Endodermal cell (in vitro differentiated cells): ENCODE results near the gene EFHC1. TPM values are rescaled to one million over a fixed set of nuclear protein-coding genes. Genes with fewer than 3 reads are reported as not detected.

ENCODE experiments used
- DNase-seq: peaks from one replicate; pipeline ENCODE4 v3.0.0-alpha.2; 2017
- H3K27ac ChIP-seq: 2 replicates; pipeline ENCODE4 v1.5.1; 2013; ENCODE audit warnings: mild to moderate bottlenecking, low read depth, low read length, moderate library complexity
- H3K27me3 ChIP-seq: 2 replicates; pipeline ENCODE4 v1.6.1; 2013; ENCODE audit warnings: mild to moderate bottlenecking, low read length, moderate library complexity; ENCODE audit not compliant: insufficient read depth, control insufficient read depth, poor library complexity, severe bottlenecking
- H3K36me3 ChIP-seq: 2 replicates; pipeline ENCODE4 v1.7.0; 2013; ENCODE audit warnings: mild to moderate bottlenecking, low read length, moderate library complexity; ENCODE audit not compliant: control insufficient read depth, insufficient read depth
- H3K4me1 ChIP-seq: one replicate; pipeline ENCODE4 v1.7.0; 2013; ENCODE audit warnings: low read length; ENCODE audit not compliant: control insufficient read depth, insufficient read depth
- H3K4me3 ChIP-seq: 2 replicates; pipeline ENCODE4 v1.5.1; 2013; ENCODE audit warnings: mild to moderate bottlenecking, low read length, moderate library complexity
- H3K9ac ChIP-seq: 2 replicates; pipeline ENCODE4 v1.6.1; 2013; ENCODE audit warnings: mild to moderate bottlenecking, low read length, moderate library complexity; ENCODE audit not compliant: poor library complexity, severe bottlenecking; ENCODE audit errors: extremely low read depth
- H3K9me3 ChIP-seq: 2 replicates; pipeline ENCODE4 v1.6.1; 2013; ENCODE audit warnings: mild to moderate bottlenecking, low read length, moderate library complexity; ENCODE audit not compliant: control insufficient read depth
- H3K27ac Mint-ChIP-seq: 2 replicates; pipeline ENCODE4 v1.8.0; 2020; ENCODE audit warnings: mixed read lengths
- H3K27me3 Mint-ChIP-seq: 2 replicates; pipeline ENCODE4 v1.8.0; 2021; ENCODE audit warnings: mild to moderate bottlenecking, mixed read lengths; ENCODE audit not compliant: insufficient read depth
- H3K36me3 Mint-ChIP-seq: 2 replicates; pipeline ENCODE4 v1.8.0; 2020; ENCODE audit warnings: low read depth, mixed read lengths
- H3K4me1 Mint-ChIP-seq: 2 replicates; pipeline ENCODE4 v1.8.0; 2020; ENCODE audit warnings: mixed read lengths
- H3K4me3 Mint-ChIP-seq: 2 replicates; pipeline ENCODE4 v1.8.0; 2020; ENCODE audit warnings: mild to moderate bottlenecking, moderate library complexity, mixed read lengths
- H3K9me3 Mint-ChIP-seq: 2 replicates; pipeline ENCODE4 v1.8.0; 2020; ENCODE audit warnings: mild to moderate bottlenecking, mixed read lengths
- WGBS, 2 experiments: methylation state at CpG; one replicate each; pipeline versions ENCODE4 v1.1.5 to v1.1.7; 2013; ENCODE audit warnings: missing lambda C conversion rate in 2 of 2, mixed read lengths in 1 of 2; ENCODE audit not compliant: insufficient coverage in 1 of 2, insufficient read length in 1 of 2; 5-methylcytosine and 5-hydroxymethylcytosine counted together
- total RNA-seq, 2 donors: library from RNA; stranded (reverse); fragmentation: NEBNext Ultra II Directional in 1 of 2; extraction: Animal tissue kit (Norgen Biotek cat#: 25700) in 1 of 2; gene quantifications; 2 replicates in 1 of 2; 3 replicates in 1 of 2; pipeline ENCODE4 v1.2.1, GENCODE V29; 2021
- TF ChIP-seq, protein P1 (sequence below): fragments of 200-600 bp; sonication (generic); conservative IDR thresholded peaks from 2 replicates; pipeline ENCODE4 v1.5.0; 2021; ENCODE audit warnings: antibody characterized with exemption, mild to moderate bottlenecking

EFHC1 gene
- total RNA-seq, 2 donors from 2014 or later, result 26.4 to 46.4 TPM

DNA sequence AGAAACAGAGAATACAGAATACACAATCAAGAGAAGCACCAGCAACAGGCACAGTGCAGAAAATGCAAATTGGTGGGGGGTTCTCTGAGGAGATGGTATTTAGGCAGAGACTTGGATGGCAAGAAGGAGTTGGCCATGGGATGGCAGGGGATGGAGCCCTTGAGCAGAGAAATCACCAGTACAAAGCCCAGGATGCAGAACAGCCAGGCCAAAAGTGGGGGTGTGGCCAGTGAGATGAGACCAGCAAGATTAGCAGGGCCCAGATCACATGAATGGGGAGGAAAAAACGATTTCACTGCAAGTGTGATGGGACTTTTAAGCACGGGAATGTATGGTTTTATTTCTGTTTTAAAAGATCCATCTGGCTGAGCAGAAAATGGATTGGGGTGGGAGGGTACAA lies 93.3 kb downstream of the EFHC1 start:
- Mint-ChIP-seq H3K36me3 (peaks cover 54% of the 10 kb centered on the region), H3K9me3 (no peaks in the 10 kb centered on the region), H3K4me1 (peaks cover 17% of the 10 kb centered on the region), H3K27me3 (no peaks in the 10 kb centered on the region), H3K4me3 (no peak overlapping the region), H3K27ac (no peak overlapping the region)
- Histone ChIP-seq H3K9ac (no peak overlapping the region), H3K4me1 (peaks cover 10% of the 10 kb centered on the region), H3K36me3 (peaks cover 41% of the 10 kb centered on the region), H3K27me3 (no peaks in the 10 kb centered on the region), H3K27ac (no peak overlapping the region), H3K4me3 (no peak overlapping the region), H3K9me3 (no peaks in the 10 kb centered on the region)
- peak; percentile 62 for DNase-seq
- 83 to 88% methylated on average over 2 of the region's 2 CpGs for WGBS, 2 experiments
- TF ChIP-seq, protein P1, sequence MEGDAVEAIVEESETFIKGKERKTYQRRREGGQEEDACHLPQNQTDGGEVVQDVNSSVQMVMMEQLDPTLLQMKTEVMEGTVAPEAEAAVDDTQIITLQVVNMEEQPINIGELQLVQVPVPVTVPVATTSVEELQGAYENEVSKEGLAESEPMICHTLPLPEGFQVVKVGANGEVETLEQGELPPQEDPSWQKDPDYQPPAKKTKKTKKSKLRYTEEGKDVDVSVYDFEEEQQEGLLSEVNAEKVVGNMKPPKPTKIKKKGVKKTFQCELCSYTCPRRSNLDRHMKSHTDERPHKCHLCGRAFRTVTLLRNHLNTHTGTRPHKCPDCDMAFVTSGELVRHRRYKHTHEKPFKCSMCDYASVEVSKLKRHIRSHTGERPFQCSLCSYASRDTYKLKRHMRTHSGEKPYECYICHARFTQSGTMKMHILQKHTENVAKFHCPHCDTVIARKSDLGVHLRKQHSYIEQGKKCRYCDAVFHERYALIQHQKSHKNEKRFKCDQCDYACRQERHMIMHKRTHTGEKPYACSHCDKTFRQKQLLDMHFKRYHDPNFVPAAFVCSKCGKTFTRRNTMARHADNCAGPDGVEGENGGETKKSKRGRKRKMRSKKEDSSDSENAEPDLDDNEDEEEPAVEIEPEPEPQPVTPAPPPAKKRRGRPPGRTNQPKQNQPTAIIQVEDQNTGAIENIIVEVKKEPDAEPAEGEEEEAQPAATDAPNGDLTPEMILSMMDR, result no peak

DNA sequence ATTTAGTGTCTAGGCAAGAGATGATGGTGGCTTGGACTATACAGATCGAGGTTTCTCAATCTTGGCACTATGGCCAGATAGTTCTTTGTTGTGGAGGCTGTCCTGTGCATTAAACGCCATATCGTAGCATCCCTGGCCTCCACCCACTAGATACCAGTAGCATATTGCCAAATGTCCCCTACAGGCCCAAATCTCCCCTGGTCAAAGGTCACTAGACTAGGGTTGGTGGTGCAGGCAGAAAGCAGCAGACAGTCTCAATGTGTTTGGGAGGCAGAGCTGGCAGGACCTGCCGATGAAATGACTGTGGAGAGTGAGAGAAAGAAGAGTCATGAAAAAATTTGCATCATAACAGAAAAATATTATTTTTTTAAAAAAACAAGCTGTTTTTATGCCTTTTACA lies 93.8 kb downstream of the EFHC1 start:
- 88 to 98% methylated on average over 1 to 4 of the region's 4 CpGs for WGBS, 2 experiments
- Mint-ChIP-seq H3K4me1 (peaks cover 18% of the 10 kb centered on the region), H3K9me3 (no peaks in the 10 kb centered on the region), H3K36me3 (peaks cover 51% of the 10 kb centered on the region), H3K27me3 (no peaks in the 10 kb centered on the region), H3K4me3 (no peak overlapping the region), H3K27ac (no peak overlapping the region)
- Histone ChIP-seq H3K9ac (no peak overlapping the region), H3K9me3 (no peaks in the 10 kb centered on the region), H3K4me3 (no peak overlapping the region), H3K4me1 (peaks cover 10% of the 10 kb centered on the region), H3K27ac (no peak overlapping the region), H3K27me3 (no peaks in the 10 kb centered on the region), H3K36me3 (peaks cover 41% of the 10 kb centered on the region)
- TF ChIP-seq, protein P1, result no peak
- no peak for DNase-seq

DNA sequence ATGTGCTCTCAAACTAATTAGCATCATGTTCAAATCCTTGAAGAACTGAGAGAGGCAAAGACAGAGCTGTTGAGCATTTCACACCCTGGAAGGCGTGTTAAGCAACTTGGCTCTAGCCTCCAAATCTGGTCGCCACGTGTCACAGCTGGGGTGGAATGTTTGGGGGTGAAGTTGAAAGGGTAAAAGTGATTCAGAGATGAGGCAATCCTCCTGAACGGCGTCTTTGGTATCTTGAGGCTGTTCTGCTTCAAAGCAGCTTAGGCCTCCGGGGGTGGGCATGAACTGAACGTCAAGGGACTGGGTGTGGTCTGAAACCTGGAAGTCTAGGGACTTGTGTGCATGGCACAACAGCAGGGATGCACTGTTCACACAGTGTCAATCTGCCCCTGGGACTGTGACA lies 94.4 kb downstream of the EFHC1 start:
- DNase-seq, result no peak
- Mint-ChIP-seq H3K36me3 (peaks cover 51% of the 10 kb centered on the region), H3K9me3 (no peaks in the 10 kb centered on the region), H3K27ac (no peak overlapping the region), H3K27me3 (no peaks in the 10 kb centered on the region), H3K4me1 (peaks cover 18% of the 10 kb centered on the region), H3K4me3 (no peak overlapping the region)
- TF ChIP-seq, protein P1, result no peak
- Histone ChIP-seq H3K4me3 (no peak overlapping the region), H3K36me3 (peaks cover 41% of the 10 kb centered on the region), H3K9me3 (no peaks in the 10 kb centered on the region), H3K4me1 (peaks cover 10% of the 10 kb centered on the region), H3K27me3 (no peaks in the 10 kb centered on the region), H3K27ac (no peak overlapping the region), H3K9ac (no peak overlapping the region)
- 85 to 89% methylated on average over 5 to 7 of the region's 7 CpGs for whole genome bisulfite sequencing, 2 experiments
